K562 (cell line): ENCODE measurements around the gene WWOX. TPM values are rescaled to one million over a fixed set of nuclear protein-coding genes. Genes with fewer than 3 reads are reported as not detected.

ENCODE experiments used
- GABPB1 ChIP-seq: sonication (generic); formaldehyde crosslinking; IDR thresholded peaks from 2 replicates; pipeline ENCODE4 v1.8.0; 2022; ENCODE audit warnings: mild to moderate bottlenecking, missing genetic modification reagents
- NFE2 ChIP-seq: IDR thresholded peaks from 2 replicates; pipeline ENCODE4 v1.6.1; 2014; ENCODE audit warnings: antibody characterized with exemption, low read depth
- RBBP5 ChIP-seq: fragments of 200-600 bp; sonication (generic); IDR thresholded peaks from 2 replicates; pipeline ENCODE4 v1.6.1; 2012; ENCODE audit warnings: borderline replicate concordance, mild to moderate bottlenecking, low read length, control low read depth, inconsistent platforms; ENCODE audit not compliant: insufficient read depth, poor library complexity, severe bottlenecking
- polyA plus RNA-seq, 8 experiments: library from polyadenylated mRNA; depleted of rRNA in 4 of 8; stranded (reverse) in 5 of 8; unstranded in 3 of 8; fragments of >200 nt; fragmentation: Nextera tagmentation in 2 of 8; fragmentation: Illumina TruSeq in 1 of 8; extraction: Ambion mirVana in 2 of 8; extraction: Trizol in 1 of 8; gene quantifications; 2 replicates each; pipeline versions ENCODE4 v1.2.1 to v1.2.3, GENCODE V29; 2011 to 2014; ENCODE audit warnings: inconsistent platforms in 1 of 8, missing spikeins in 1 of 8
- total RNA-seq, 7 experiments: library from RNA; depleted of rRNA in 6 of 7; stranded (reverse); fragments of >200 nt in 6 of 7; fragmentation: Illumina TruSeq in 2 of 7; extraction: Trizol in 2 of 7; gene quantifications; 2 replicates each; pipeline versions ENCODE4 v1.2.1 to v1.2.3, GENCODE V29; 2011 to 2021; ENCODE audit warnings: low replicate concordance in 1 of 7
- TF ChIP-seq, protein P1 (sequence below), 2 experiments: fragments of 450-650 bp in 1 of 2; sonication (generic) in 1 of 2; formaldehyde crosslinking in 1 of 2; IDR thresholded peaks; 2 replicates each; pipeline versions ENCODE4 v1.7.1 to v1.9.0; 2016 to 2022; ENCODE audit warnings: inconsistent platforms in 1 of 2, mild to moderate bottlenecking in 1 of 2, missing genetic modification reagents in 1 of 2
- TF ChIP-seq, protein P2 (sequence below): fragments of 450-650 bp; formaldehyde crosslinking; IDR thresholded peaks from 2 replicates; pipeline ENCODE4 v1.4.0; 2020; ENCODE audit warnings: mild to moderate bottlenecking

WWOX gene
- total and polyA plus RNA-seq, 9 of the 15 experiments (the other 6 are each of a cell fraction or from before 2014, with no cell fraction given) = 1.6 to 22.7 (median 8.1) TPM

DNA sequence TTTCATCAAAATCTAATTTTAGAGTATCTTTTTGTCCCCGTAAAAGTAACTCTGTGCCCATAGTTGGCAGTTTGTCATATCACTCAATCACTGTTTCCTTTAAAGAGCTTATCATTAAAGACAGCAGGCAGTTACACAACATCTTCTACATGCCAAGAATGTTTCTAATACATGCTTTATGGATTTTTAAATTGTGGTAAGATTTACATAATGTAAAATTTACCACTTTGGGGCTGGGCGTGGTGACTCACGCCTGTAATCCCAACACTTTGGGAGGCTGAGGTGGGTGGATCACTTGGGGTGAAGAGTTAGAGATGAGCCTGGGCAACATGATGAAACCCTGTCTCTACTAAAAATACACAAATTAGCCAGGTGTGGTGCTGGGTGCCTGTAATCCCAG lies 687.2 kb downstream of the WWOX start (continued):
- TF ChIP-seq, protein P1, sequence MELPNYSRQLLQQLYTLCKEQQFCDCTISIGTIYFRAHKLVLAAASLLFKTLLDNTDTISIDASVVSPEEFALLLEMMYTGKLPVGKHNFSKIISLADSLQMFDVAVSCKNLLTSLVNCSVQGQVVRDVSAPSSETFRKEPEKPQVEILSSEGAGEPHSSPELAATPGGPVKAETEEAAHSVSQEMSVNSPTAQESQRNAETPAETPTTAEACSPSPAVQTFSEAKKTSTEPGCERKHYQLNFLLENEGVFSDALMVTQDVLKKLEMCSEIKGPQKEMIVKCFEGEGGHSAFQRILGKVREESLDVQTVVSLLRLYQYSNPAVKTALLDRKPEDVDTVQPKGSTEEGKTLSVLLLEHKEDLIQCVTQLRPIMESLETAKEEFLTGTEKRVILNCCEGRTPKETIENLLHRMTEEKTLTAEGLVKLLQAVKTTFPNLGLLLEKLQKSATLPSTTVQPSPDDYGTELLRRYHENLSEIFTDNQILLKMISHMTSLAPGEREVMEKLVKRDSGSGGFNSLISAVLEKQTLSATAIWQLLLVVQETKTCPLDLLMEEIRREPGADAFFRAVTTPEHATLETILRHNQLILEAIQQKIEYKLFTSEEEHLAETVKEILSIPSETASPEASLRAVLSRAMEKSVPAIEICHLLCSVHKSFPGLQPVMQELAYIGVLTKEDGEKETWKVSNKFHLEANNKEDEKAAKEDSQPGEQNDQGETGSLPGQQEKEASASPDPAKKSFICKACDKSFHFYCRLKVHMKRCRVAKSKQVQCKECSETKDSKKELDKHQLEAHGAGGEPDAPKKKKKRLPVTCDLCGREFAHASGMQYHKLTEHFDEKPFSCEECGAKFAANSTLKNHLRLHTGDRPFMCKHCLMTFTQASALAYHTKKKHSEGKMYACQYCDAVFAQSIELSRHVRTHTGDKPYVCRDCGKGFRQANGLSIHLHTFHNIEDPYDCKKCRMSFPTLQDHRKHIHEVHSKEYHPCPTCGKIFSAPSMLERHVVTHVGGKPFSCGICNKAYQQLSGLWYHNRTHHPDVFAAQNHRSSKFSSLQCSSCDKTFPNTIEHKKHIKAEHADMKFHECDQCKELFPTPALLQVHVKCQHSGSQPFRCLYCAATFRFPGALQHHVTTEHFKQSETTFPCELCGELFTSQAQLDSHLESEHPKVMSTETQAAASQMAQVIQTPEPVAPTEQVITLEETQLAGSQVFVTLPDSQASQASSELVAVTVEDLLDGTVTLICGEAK (IDR thresholded peaks at IDR 0.05) = no peak
- TF ChIP-seq, protein P1 (CRISPR knock-in tag; IDR thresholded peaks at IDR 0.05) = no peak
- TF ChIP-seq NFE2 = no peak
- TF ChIP-seq GABPB1 (CRISPR knock-in tag) = no peak
- TF ChIP-seq, protein P2, sequence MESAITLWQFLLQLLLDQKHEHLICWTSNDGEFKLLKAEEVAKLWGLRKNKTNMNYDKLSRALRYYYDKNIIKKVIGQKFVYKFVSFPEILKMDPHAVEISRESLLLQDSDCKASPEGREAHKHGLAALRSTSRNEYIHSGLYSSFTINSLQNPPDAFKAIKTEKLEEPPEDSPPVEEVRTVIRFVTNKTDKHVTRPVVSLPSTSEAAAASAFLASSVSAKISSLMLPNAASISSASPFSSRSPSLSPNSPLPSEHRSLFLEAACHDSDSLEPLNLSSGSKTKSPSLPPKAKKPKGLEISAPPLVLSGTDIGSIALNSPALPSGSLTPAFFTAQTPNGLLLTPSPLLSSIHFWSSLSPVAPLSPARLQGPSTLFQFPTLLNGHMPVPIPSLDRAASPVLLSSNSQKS (CRISPR knock-in tag) = no peak
- TF ChIP-seq RBBP5 = no peak
